SK-N-MC (cell line): Measurements from ENCODE around the gene TAS2R16.

ENCODE experiments used
- EZH2 ChIP-seq: fragments of 200-600 bp; sonication (generic); IDR thresholded peaks from one replicate; pipeline ENCODE4 v1.6.1; 2017; ENCODE audit warnings: antibody characterized with exemption
- POLR2AphosphoS5 ChIP-seq: IDR thresholded peaks from 2 replicates; pipeline ENCODE4 v1.6.1; 2012; ENCODE audit warnings: mild to moderate bottlenecking, low read depth, low read length, borderline replicate concordance

- TF ChIP-seq EZH2 (no peak), POLR2AphosphoS5 (no peak)
Observed at GRCh38 chr7:123030631-123031030, 35.1 kb upstream of the TAS2R16 start.
